Measurements from ENCODE around the gene RPS6KA3. TPM values are rescaled to one million over a fixed set of nuclear protein-coding genes. Genes with fewer than 3 reads are reported as not detected.

The RPS6KA3 gene
- total RNA-seq, 4 donors from 2014 or later = 22.3 to 43.2 (median 34.5) TPM

GRCh38 chrX:20309806-20310205 lies 43.1 kb upstream of the RPS6KA3 start:
- DNase-seq (ENCODE audit: low spot score in 2 of 2) = no peak
- no peak overlapping the region for H3K4me3 ChIP-seq (ENCODE audit: low read depth, poor library complexity, severe bottlenecking)
- intact Hi-C loops (cut with DNase I; ENCODE audit: low total_unique reads) = no loop called here
- WGBS, 2 donors = 59 to 60% methylated on average over 8 of the region's 8 CpGs
- no peak for TF ChIP-seq POLR2A (IDR thresholded peaks at IDR 0.05)
- TF ChIP-seq, protein P1, sequence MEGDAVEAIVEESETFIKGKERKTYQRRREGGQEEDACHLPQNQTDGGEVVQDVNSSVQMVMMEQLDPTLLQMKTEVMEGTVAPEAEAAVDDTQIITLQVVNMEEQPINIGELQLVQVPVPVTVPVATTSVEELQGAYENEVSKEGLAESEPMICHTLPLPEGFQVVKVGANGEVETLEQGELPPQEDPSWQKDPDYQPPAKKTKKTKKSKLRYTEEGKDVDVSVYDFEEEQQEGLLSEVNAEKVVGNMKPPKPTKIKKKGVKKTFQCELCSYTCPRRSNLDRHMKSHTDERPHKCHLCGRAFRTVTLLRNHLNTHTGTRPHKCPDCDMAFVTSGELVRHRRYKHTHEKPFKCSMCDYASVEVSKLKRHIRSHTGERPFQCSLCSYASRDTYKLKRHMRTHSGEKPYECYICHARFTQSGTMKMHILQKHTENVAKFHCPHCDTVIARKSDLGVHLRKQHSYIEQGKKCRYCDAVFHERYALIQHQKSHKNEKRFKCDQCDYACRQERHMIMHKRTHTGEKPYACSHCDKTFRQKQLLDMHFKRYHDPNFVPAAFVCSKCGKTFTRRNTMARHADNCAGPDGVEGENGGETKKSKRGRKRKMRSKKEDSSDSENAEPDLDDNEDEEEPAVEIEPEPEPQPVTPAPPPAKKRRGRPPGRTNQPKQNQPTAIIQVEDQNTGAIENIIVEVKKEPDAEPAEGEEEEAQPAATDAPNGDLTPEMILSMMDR (IDR thresholded peaks at IDR 0.05) = no peak

DNA sequence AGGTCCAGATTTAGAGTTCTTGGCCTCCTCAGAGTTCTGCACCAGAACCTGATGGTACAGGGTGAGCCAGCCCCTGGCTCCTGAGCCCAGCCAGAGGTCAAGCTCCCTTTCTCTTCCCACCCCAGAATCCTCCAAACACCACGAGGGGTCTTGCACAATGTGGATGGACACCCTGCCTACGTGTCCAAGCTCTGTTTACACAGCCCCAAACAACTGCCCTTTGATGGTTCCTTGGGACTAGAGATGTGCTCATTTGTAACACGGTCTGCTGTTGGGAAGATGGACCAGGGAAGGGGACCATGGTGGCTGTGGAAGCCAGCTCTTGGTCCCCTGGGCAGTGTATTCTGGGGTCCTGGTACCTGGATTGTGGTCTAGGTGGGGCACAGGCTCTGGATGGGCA lies 40.0 kb upstream of the RPS6KA3 start:
- intact Hi-C loops (cut with DNase I; ENCODE audit: low total_unique reads) = no loop called here
- no peak for DNase-seq (ENCODE audit: low spot score in 2 of 2)
- 66 to 92% methylated on average over 3 of the region's 3 CpGs for WGBS, 2 donors
- no peak overlapping the region for H3K4me3 ChIP-seq (ENCODE audit: low read depth, poor library complexity, severe bottlenecking)
- TF ChIP-seq POLR2A (IDR thresholded peaks at IDR 0.05) = no peak
- TF ChIP-seq, protein P1 (IDR thresholded peaks at IDR 0.05) = no peak

GRCh38 chrX:20300822-20301221 lies 34.1 kb upstream of the RPS6KA3 start:
- 77 to 96% methylated on average over 5 of the region's 5 CpGs for WGBS, 2 donors
- no peak for TF ChIP-seq POLR2A (IDR thresholded peaks at IDR 0.05)
- TF ChIP-seq, protein P1 (IDR thresholded peaks at IDR 0.05) = no peak
- no peak overlapping the region for H3K4me3 ChIP-seq (ENCODE audit: low read depth, poor library complexity, severe bottlenecking)
- DNase-seq (ENCODE audit: low spot score in 2 of 2) = no peak
- intact Hi-C loops (cut with DNase I; ENCODE audit: low total_unique reads) = no loop called here

GRCh38 chrX:20294957-20295356 lies 28.2 kb upstream of the RPS6KA3 start:
- 87 to 92% methylated on average over 2 of the region's 2 CpGs for WGBS, 2 donors
- TF ChIP-seq POLR2A (IDR thresholded peaks at IDR 0.05) = no peak
- TF ChIP-seq, protein P1 (IDR thresholded peaks at IDR 0.05) = no peak
- intact Hi-C loops (cut with DNase I; ENCODE audit: low total_unique reads) = no loop called here
- H3K4me3 ChIP-seq (ENCODE audit: low read depth, poor library complexity, severe bottlenecking) = no peak overlapping the region
- no peak for DNase-seq (ENCODE audit: low spot score in 2 of 2)

- H3K4me3 ChIP-seq (ENCODE audit: low read depth, poor library complexity, severe bottlenecking) = no peak overlapping the region
- intact Hi-C loops (cut with DNase I; ENCODE audit: low total_unique reads) = no loop called here
- TF ChIP-seq, protein P1 (IDR thresholded peaks at IDR 0.05) = no peak
- TF ChIP-seq POLR2A (IDR thresholded peaks at IDR 0.05) = no peak
- no peak for DNase-seq (ENCODE audit: low spot score in 2 of 2)
Observed at GRCh38 chrX:20294284-20294683, 27.6 kb upstream of the RPS6KA3 start.

GRCh38 chrX:20285511-20285910 lies 18.8 kb upstream of the RPS6KA3 start:
- 40 to 80% methylated on average over 2 of the region's 2 CpGs for WGBS, 2 donors
- TF ChIP-seq, protein P1 (IDR thresholded peaks at IDR 0.05) = no peak
- no peak for TF ChIP-seq POLR2A (IDR thresholded peaks at IDR 0.05)

More at GRCh38 chrX:20285511-20285910, 18.8 kb upstream of the RPS6KA3 start:
- H3K4me3 ChIP-seq (ENCODE audit: low read depth, poor library complexity, severe bottlenecking) = no peak overlapping the region
- no peak for DNase-seq (ENCODE audit: low spot score in 2 of 2)
- intact Hi-C loops (cut with DNase I; ENCODE audit: low total_unique reads) = no loop called here

Measured in lower leg skin (tissue), 4 donors.